HG03457 (cell line): ENCODE data around the gene KLHL26.

ENCODE experiments used
- ATAC-seq: cut with Tn5 transposase; IDR thresholded peaks from one replicate; pipeline ENCODE4 v1.9.1; 2021; ENCODE audit warnings: moderate number of reproducible peaks; ENCODE audit not compliant: unreplicated experiment

The KLHL26 gene

GRCh38 chr19:18646535-18647370 is 9.9 kb downstream of the KLHL26 start:
- ATAC-seq: no peak

- no peak for ATAC-seq
These were observed 10.5 kb downstream of the KLHL26 start for GRCh38 chr19:18647371-18647767.

GRCh38 chr19:18647807-18648206 is 11.0 kb downstream of the KLHL26 start:
- no peak for ATAC-seq

- no peak for ATAC-seq
These were observed 12.1 kb downstream of the KLHL26 start for GRCh38 chr19:18648973-18649315.

- no peak for ATAC-seq
These were observed 12.7 kb downstream of the KLHL26 start for GRCh38 chr19:18649371-18650020.

- no peak for ATAC-seq
These were observed 13.2 kb downstream of the KLHL26 start for GRCh38 chr19:18650021-18650390.

- no peak for ATAC-seq
These were observed 13.7 kb downstream of the KLHL26 start for GRCh38 chr19:18650468-18651041.

GRCh38 chr19:18651300-18651699 is 14.5 kb downstream of the KLHL26 start:
- no peak for ATAC-seq

GRCh38 chr19:18651733-18652132 is 14.9 kb downstream of the KLHL26 start:
- ATAC-seq: no peak

- no peak for ATAC-seq
These were observed 17.0 kb downstream of the KLHL26 start for GRCh38 chr19:18653853-18654252.

GRCh38 chr19:18654469-18654868 is 17.6 kb downstream of the KLHL26 start:
- ATAC-seq: no peak

GRCh38 chr19:18655173-18655844 is 18.5 kb downstream of the KLHL26 start:
- no peak for ATAC-seq

- ATAC-seq: no peak
These were observed 19.7 kb downstream of the KLHL26 start for GRCh38 chr19:18656337-18657086.

GRCh38 chr19:18657590-18658365 is 20.9 kb downstream of the KLHL26 start:
- no peak for ATAC-seq

GRCh38 chr19:18658366-18658855 is 21.6 kb downstream of the KLHL26 start:
- ATAC-seq: no peak

GRCh38 chr19:18659281-18660050 is 22.6 kb downstream of the KLHL26 start:
- ATAC-seq: no peak

GRCh38 chr19:18660051-18660910 is 23.5 kb downstream of the KLHL26 start:
- no peak for ATAC-seq

GRCh38 chr19:18660939-18661670 is 24.3 kb downstream of the KLHL26 start:
- no peak for ATAC-seq
